D341Med (cell line): ENCODE results near the gene PGAP1.

Experiments
- DNase-seq: peaks from one replicate; pipeline ENCODE4 v3.0.0; 2012; ENCODE audit warnings: low spot score

Gene PGAP1

DNA sequence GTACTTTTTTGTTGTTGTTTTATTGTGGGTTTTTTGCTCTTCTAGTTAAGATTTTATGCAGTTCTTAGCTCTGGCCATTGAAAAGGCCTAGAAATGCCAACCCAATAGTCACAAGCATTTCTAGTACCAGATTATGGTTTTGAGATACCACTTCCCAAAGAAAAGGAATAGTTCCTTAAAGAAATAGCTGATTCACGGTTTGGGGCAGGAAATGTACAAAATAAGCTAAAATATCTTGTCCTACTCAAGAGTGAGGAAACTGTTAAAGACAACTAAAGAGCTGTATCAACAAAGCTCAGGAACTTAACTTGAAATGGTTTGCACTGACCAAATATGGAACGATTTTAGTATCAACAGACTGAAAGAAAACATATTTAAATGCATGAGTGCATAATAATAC is 35.4 kb downstream of the PGAP1 start:
- DNase-seq: no peak

DNA sequence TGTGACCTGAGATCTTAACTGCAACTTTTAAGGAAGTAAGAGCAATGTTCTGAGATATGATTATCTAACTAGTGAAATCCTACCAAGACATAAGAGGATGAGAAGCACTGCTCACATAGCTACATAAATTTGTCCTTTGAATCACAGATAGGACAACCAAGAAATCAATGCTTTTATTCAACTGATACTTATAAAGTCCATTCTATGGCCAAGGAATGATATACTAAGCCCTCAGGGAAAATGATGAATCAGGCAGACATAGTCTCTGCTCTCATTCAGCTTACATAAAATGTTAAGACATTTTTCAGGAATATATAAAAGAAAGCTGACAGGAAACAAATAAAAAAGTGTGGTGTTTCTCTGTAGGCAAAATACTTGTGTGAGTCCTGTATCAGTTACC is 39.1 kb downstream of the PGAP1 start:
- no peak for DNase-seq

DNA sequence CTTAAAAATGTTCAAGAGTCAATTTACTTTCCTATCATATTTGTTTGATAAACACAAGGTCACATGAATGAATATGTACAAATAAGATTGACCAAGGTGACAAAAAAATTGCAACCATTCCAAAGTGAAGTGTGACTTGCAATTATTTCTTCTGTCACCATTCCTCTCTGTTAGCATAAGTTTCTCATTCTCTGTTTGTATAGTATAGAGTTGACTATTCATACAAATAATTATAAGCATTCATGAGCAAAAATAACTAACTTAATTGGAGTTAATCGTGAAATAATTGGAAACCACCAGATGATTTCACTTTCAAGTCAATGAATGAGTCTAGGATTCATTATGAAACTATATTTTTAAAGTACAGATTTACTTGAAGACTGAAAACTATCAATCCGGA is 42.1 kb downstream of the PGAP1 start:
- DNase-seq: no peak

- no peak for DNase-seq
Measured at GRCh38 chr2:196876364-196876763, 50.1 kb downstream of the PGAP1 start.

- DNase-seq: no peak
Measured at GRCh38 chr2:196875414-196875813, 51.1 kb downstream of the PGAP1 start.

GRCh38 chr2:196873511-196873910 is 53.0 kb downstream of the PGAP1 start:
- no peak for DNase-seq

- DNase-seq: no peak
Measured at GRCh38 chr2:196854629-196855028, 71.9 kb downstream of the PGAP1 start.

DNA sequence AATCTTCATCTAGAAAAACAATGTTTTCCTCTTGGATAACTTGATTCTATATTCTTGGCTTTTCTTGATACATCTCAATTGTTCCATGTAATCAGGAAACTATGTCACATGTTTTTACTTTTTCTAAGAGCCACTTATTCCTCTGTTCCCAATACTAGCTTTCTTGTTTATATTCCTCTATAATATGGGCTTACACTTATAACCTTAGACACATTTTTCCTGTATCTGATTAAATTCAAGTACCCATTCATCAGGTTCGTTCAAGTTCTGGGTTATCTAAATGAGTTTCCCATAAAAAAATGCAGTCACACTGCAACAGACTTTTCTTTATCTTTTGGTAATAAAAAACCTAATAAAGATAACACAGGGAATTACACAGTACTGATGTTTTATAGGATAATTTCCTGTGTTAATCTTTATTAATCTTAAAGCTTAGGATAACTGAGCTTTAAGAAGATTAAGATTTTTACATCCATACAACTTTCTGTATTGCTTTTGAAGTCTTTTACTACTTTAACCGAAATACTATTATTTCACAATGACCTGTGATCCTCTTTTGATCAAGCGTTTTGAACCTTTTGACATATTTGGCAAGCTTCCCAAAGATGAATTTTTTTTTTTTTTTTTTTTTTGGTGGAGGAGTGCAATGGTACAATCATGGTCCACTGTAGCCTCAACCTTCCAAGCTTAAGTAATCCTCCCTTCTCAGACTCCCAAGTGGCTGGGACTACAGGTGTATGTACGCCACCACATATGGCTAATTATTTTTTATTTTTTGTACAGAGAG is 73.0 kb downstream of the PGAP1 start:
- no peak for DNase-seq

- no peak for DNase-seq
Measured at GRCh38 chr2:196851088-196851487, 75.4 kb downstream of the PGAP1 start.

- peak; percentile 48 for DNase-seq
Measured at GRCh38 chr2:196849895-196850294, 76.6 kb downstream of the PGAP1 start.

GRCh38 chr2:196846295-196846694 is 80.2 kb downstream of the PGAP1 start:
- no peak for DNase-seq

GRCh38 chr2:196845371-196845770 is 81.1 kb downstream of the PGAP1 start:
- no peak for DNase-seq

DNA sequence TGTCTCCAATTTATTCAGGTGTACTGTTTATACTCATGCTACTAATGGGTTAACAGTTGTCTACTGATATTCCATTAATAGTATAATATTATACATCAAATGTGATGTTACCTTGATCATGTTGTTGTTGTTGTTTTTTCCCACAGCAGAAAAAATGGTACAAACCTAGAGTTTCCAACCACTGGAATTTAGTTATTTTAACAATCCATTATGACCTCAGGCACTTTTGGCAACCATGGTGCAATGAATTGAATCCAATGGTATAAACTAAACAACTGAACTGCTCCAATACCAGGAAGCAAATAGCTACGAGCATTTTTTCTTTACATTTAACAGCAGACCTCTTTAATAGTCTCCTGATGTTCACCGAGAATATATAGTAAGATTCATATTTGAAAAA is 86.3 kb downstream of the PGAP1 start:
- DNase-seq: no peak

- DNase-seq: no peak
Measured at GRCh38 chr2:196839574-196839973, 86.9 kb downstream of the PGAP1 start.

DNA sequence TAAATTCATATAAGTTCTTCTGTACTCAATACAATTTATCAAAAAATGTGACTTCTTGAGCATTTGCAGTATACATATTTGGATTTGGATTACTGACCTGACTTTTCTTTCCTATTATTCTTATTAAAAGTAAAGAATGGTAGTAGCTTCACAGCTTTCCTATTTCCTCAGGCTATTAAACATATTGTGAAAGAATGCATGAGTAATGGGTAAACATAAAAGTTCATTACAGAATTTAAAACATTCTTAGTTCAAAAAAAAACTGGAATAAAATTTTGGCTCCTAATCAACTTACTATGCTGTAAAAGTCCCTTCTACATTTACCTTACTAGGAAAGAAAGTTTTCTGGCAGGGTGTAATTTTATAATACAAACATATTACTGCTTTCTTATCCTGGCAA is 90.1 kb downstream of the PGAP1 start:
- DNase-seq: no peak

- DNase-seq: no peak
Measured at GRCh38 chr2:196830701-196831100, 95.8 kb downstream of the PGAP1 start.

GRCh38 chr2:196827356-196827755 is 99.2 kb downstream of the PGAP1 start:
- no peak for DNase-seq

- DNase-seq: no peak
Measured at GRCh38 chr2:196823750-196824522, 102.6 kb downstream of the PGAP1 start.

DNA sequence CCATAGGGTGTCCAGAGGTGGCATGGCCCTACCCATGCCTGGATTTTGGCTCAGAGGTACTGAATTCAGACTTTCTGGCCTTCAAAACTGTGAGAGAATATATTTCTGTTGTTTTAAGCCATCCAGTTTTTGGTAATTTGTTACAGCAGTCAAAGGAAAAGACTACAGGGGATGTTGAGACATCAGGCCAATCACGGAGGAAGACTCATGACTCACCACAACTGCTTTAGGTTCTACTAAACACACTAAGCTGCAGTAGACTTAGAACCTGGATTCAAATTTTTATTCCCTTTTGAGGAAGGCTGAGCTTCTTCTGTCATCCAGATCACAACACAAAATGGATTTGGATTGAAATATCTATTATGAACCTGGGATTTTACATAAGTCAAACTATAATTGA is 105.3 kb downstream of the PGAP1 start:
- DNase-seq: no peak

DNA sequence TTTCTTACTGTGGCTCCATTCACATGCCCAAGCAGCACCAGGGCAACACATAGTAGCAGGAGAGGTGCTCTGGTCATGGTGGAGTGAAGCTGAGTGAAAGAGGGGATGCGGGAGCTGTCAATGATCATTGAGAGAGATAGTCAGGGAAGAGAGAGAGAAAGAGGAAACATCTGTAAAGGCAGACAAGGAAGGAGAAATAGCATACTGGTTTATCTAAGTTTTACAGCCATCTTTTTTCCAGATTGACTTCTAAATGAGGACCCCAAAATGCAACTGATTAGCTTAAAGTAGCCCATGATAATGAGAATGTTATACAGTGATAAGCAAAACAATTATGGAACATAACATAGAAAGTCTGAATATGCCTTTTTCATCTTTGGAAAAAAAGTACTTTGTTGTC is 117.2 kb downstream of the PGAP1 start, which contains the start of gene C2orf66:
Gene C2orf66 (minus strand): TSS at position 96 of the 400 bp plus-strand sequence. CDS start 19 bp downstream, at position 77.
- no peak for DNase-seq

- peak; percentile 33 for DNase-seq
Measured at GRCh38 chr2:196808083-196808665, 118.3 kb downstream of the PGAP1 start.

DNA sequence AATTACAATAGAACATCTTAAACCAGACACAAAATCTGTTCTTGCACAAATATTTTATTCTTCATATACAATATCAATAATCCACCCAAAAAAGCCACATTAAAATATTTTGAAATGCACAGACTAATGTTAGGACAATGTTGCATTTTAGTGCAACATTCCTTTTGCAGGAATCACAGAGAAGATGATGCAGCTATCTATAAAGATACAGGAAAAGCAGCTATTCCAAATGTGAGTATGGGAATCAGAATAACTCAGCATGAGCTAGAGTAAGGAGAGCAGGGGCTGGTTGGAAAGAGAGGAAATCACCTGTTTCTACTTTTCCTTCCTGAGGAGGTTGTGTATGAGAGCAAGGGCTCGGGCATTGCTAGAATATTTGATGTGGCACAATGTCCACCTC is 122.1 kb downstream of the PGAP1 start:
- DNase-seq: no peak

GRCh38 chr2:196802401-196802800 is 124.1 kb downstream of the PGAP1 start:
- no peak for DNase-seq
